Fibroblast of lung (primary cell): ENCODE results near the gene MBD1. TPM values are rescaled to one million over a fixed set of nuclear protein-coding genes. Genes with fewer than 3 reads are reported as not detected.
"Not testable (repeated sequence)": the region's sequence is repeated elsewhere in the genome, so short reads cannot be mapped to it uniquely, and the experiment has no call there.

Source experiments
- DNase-seq, 2 donors: peaks; one replicate each; pipeline versions ENCODE4 v3.0.0 to v3.0.0-alpha.2; 2010; ENCODE audit warnings: low read depth in 2 of 2
- H2AFZ ChIP-seq: 2 replicates; pipeline ENCODE4 v1.5.1; 2012; ENCODE audit warnings: low read length, control low read depth, inconsistent platforms
- H3K27ac ChIP-seq: 2 replicates; pipeline ENCODE4 v1.5.1; 2011; ENCODE audit warnings: low read length, control low read depth; ENCODE audit not compliant: insufficient read depth
- H3K27me3 ChIP-seq: 2 replicates; pipeline ENCODE4 v1.5.1; 2011; ENCODE audit warnings: mild to moderate bottlenecking, low read length; ENCODE audit not compliant: control insufficient read depth, insufficient read depth
- H3K36me3 ChIP-seq: 2 replicates; pipeline ENCODE4 v1.5.1; 2011; ENCODE audit warnings: low read length; ENCODE audit not compliant: control insufficient read depth, insufficient read depth
- H3K4me1 ChIP-seq: 2 replicates; pipeline ENCODE4 v1.5.1; 2011; ENCODE audit warnings: low read length; ENCODE audit not compliant: control insufficient read depth, insufficient read depth; ENCODE audit errors: extremely low read depth
- H3K4me2 ChIP-seq: 2 replicates; pipeline ENCODE4 v1.5.1; 2011; ENCODE audit warnings: low read length, control low read depth; ENCODE audit not compliant: insufficient read depth; ENCODE audit errors: extremely low read depth
- H3K4me3 ChIP-seq, 4 experiments: fragments of 200-600 bp in 1 of 4; sonication (generic) in 1 of 4; replicated peaks in 1 of 4; 2 replicates each; pipeline ENCODE4 v1.5.1; 2011 to 2016; ENCODE audit warnings: low read length in 4 of 4, low read depth in 3 of 4, mild to moderate bottlenecking in 3 of 4, control low read depth in 2 of 4, inconsistent platforms in 1 of 4, mixed read lengths in 1 of 4; ENCODE audit not compliant: insufficient read depth in 1 of 4; ENCODE audit errors: control extremely low read depth in 1 of 4
- H3K79me2 ChIP-seq: 2 replicates; pipeline ENCODE4 v1.5.1; 2012; ENCODE audit warnings: mild to moderate bottlenecking, low read length, inconsistent platforms; ENCODE audit not compliant: control insufficient read depth, insufficient read depth
- H3K9ac ChIP-seq: 2 replicates; pipeline ENCODE4 v1.5.1; 2011; ENCODE audit warnings: mild to moderate bottlenecking, low read length, control low read depth; ENCODE audit not compliant: insufficient read depth
- H3K9me3 ChIP-seq: 2 replicates; pipeline ENCODE4 v1.5.1; 2012; ENCODE audit warnings: low read depth, low read length; ENCODE audit not compliant: control insufficient read depth, insufficient read depth
- H4K20me1 ChIP-seq: 2 replicates; pipeline ENCODE4 v1.5.1; 2011; ENCODE audit warnings: low read length; ENCODE audit not compliant: control insufficient read depth, insufficient read depth; ENCODE audit errors: extremely low read depth
- CTCF ChIP-seq, 2 donors: IDR thresholded peaks in 1 of 2; conservative IDR thresholded peaks in 1 of 2; 1 replicate in 1 of 2; 2 replicates in 1 of 2; pipeline ENCODE4 v1.5.1; 2011 to 2012; ENCODE audit warnings: low read length in 2 of 2, control low read depth in 1 of 2, inconsistent platforms in 1 of 2, low read depth in 1 of 2, mild to moderate bottlenecking in 1 of 2
- EZH2 ChIP-seq: IDR thresholded peaks from 2 replicates; pipeline ENCODE4 v1.5.1; 2012; ENCODE audit warnings: low read length, control low read depth, mild to moderate bottlenecking; ENCODE audit errors: missing control alignments
- polyA plus RNA-seq, 2 donors: library from polyadenylated mRNA; depleted of rRNA in 1 of 2; stranded (reverse) in 1 of 2; unstranded in 1 of 2; fragments of >200 nt; gene quantifications; 2 replicates each; pipeline ENCODE4 v1.2.1, GENCODE V29; 2011 to 2012; ENCODE audit warnings: missing spikeins in 1 of 2
- total RNA-seq: library from RNA; depleted of rRNA; stranded (reverse); fragments of >200 nt; gene quantifications from 2 replicates; pipeline ENCODE4 v1.2.1, GENCODE V29; 2014

The MBD1 gene
- total and polyA plus RNA-seq, 2 donors (not counting 1 experiment from before 2014, with no cell fraction given): 31.1 to 53.3 TPM

- no peak overlapping the region for H3K4me2 ChIP-seq
- H3K4me1 ChIP-seq: no peaks in the 10 kb centered on the region
- H3K9ac ChIP-seq: no peak overlapping the region
- H3K79me2 ChIP-seq: no peaks in the 10 kb centered on the region
- H3K27me3 ChIP-seq: no peaks in the 10 kb centered on the region
- no peak for DNase-seq
- H4K20me1 ChIP-seq: no peaks in the 10 kb centered on the region
- TF ChIP-seq CTCF (conservative IDR thresholded peaks at IDR 0.05 in 1 of 2, IDR thresholded peaks at IDR 0.05 in 1 of 2; ENCODE audit: low read depth in 1 of 2, low read length in 2 of 2) (no peak), EZH2 (no peak)
- H3K4me3 ChIP-seq: no peak overlapping the region
- H3K9me3 ChIP-seq: no peaks in the 10 kb centered on the region
- H3K36me3 ChIP-seq: no peaks in the 10 kb centered on the region
- H3K27ac ChIP-seq: no peak overlapping the region
- no peak overlapping the region for H2AFZ ChIP-seq
Measured at GRCh38 chr18:50247561-50247960, 33.8 kb downstream of the MBD1 start.

- H3K9ac ChIP-seq, H2AFZ ChIP-seq, H3K79me2 ChIP-seq, H3K4me2 ChIP-seq, H3K4me1 ChIP-seq, H4K20me1 ChIP-seq, DNase-seq, H3K36me3 ChIP-seq, H3K4me3 ChIP-seq, H3K9me3 ChIP-seq, H3K27ac ChIP-seq, H3K27me3 ChIP-seq: not testable (repeated sequence)
Measured at GRCh38 chr18:50241768-50242167, 39.6 kb downstream of the MBD1 start.

- Histone ChIP-seq H2AFZ (no peak overlapping the region), H3K79me2 (no peaks in the 10 kb centered on the region), H3K4me1 (no peaks in the 10 kb centered on the region), H3K4me2 (no peak overlapping the region), H4K20me1 (no peaks in the 10 kb centered on the region), H3K9me3 (no peaks in the 10 kb centered on the region), H3K27me3 (no peaks in the 10 kb centered on the region), H3K36me3 (no peaks in the 10 kb centered on the region), H3K9ac (no peak overlapping the region), H3K4me3 (no peak overlapping the region), H3K27ac (no peak overlapping the region)
- TF ChIP-seq EZH2: no peak
- TF ChIP-seq CTCF (conservative IDR thresholded peaks at IDR 0.05 in 1 of 2, IDR thresholded peaks at IDR 0.05 in 1 of 2; ENCODE audit: low read depth in 1 of 2, low read length in 2 of 2): no peak
- DNase-seq: peak in 1 of 2 donors; percentile 15
Measured at GRCh38 chr18:50240080-50240563, 41.2 kb downstream of the MBD1 start.
